CD4-positive, alpha-beta T cell treated with Interleukin-15 for 4 hours (primary cell): Measurements from ENCODE around the gene ICE1.
"Not testable (repeated sequence)": the region's sequence is repeated elsewhere in the genome, so short reads cannot be mapped to it uniquely, and the experiment has no call there.

Experiments
- DNase-seq: peaks from one replicate; pipeline ENCODE4 v3.0.0-alpha.2; 2020; ENCODE audit warnings: low spot score

ICE1 gene

GRCh38 chr5:5404381-5404780 is 18.1 kb upstream of the ICE1 start:
- no peak for DNase-seq

GRCh38 chr5:5405441-5405840 is 17.0 kb upstream of the ICE1 start:
- no peak for DNase-seq

GRCh38 chr5:5407924-5408323 is 14.6 kb upstream of the ICE1 start:
- DNase-seq = no peak

GRCh38 chr5:5409151-5409810 is 13.2 kb upstream of the ICE1 start:
- DNase-seq = no peak

- not testable (repeated sequence) for DNase-seq
Measured at GRCh38 chr5:5413856-5414255, 8.6 kb upstream of the ICE1 start.

GRCh38 chr5:5414999-5415398 is 7.5 kb upstream of the ICE1 start:
- no peak for DNase-seq

- no peak for DNase-seq
Measured at GRCh38 chr5:5416733-5417132, 5.7 kb upstream of the ICE1 start.

- DNase-seq = no peak
Measured at GRCh38 chr5:5418006-5418405, 4.5 kb upstream of the ICE1 start.

- DNase-seq = no peak
Measured at GRCh38 chr5:5418764-5419163, 3.7 kb upstream of the ICE1 start.

- peak; percentile 7 for DNase-seq
Measured at GRCh38 chr5:5419291-5420210, 2.9 kb upstream of the ICE1 start.

GRCh38 chr5:5420251-5420650 is 2.2 kb upstream of the ICE1 start:
- DNase-seq = no peak

GRCh38 chr5:5421149-5421960 is 1.1 kb upstream of the ICE1 start:
- peak; percentile 17 for DNase-seq

- no peak for DNase-seq
Measured at GRCh38 chr5:5422819-5423515, 490 bp downstream of the ICE1 start.

- no peak for DNase-seq
Measured at GRCh38 chr5:5423586-5423985, 1.1 kb downstream of the ICE1 start.

GRCh38 chr5:5424736-5425135 is 2.3 kb downstream of the ICE1 start:
- DNase-seq = no peak

- DNase-seq = no peak
Measured at GRCh38 chr5:5430136-5430535, 7.7 kb downstream of the ICE1 start.

- no peak for DNase-seq
Measured at GRCh38 chr5:5432020-5432707, 9.7 kb downstream of the ICE1 start.

GRCh38 chr5:5436203-5436760 is 13.8 kb downstream of the ICE1 start:
- no peak for DNase-seq

GRCh38 chr5:5437227-5438172 is 15.0 kb downstream of the ICE1 start:
- DNase-seq = no peak

GRCh38 chr5:5451863-5452262 is 29.4 kb downstream of the ICE1 start:
- DNase-seq = no peak
